Measurements from ENCODE around the gene TMEM121B. TPM values are rescaled to one million over a fixed set of nuclear protein-coding genes. Genes with fewer than 3 reads are reported as not detected.
"Not testable (repeated sequence)": the region's sequence is repeated elsewhere in the genome, so short reads cannot be mapped to it uniquely, and the experiment has no call there.

Gene TMEM121B
- total and polyA plus RNA-seq, 4 donors: 0.06 to 0.17 (median 0.10) TPM

- DNase-seq (ENCODE audit: low spot score): no peak
- Histone ChIP-seq H3K4me1 (ENCODE audit: control insufficient read depth in 4 of 4, insufficient read depth in 4 of 4, low read length in 3 of 4) (peaks cover 20 to 31% (median 23%) of the 10 kb centered on the region in 4 donors), H3K4me3 (ENCODE audit: low read depth in 1 of 3, low read length in 3 of 3) (no peak overlapping the region), H3K36me3 (ENCODE audit: control insufficient read depth in 4 of 4, insufficient read depth in 3 of 4, low read depth in 1 of 4, low read length in 3 of 4) (peaks cover 5 to 11% (median 5%) of the 10 kb centered on the region in 4 donors), H3K9me3 (ENCODE audit: control insufficient read depth in 4 of 4, low read length in 3 of 4) (no peaks in the 10 kb centered on the region), H3K27me3 (ENCODE audit: control insufficient read depth in 4 of 4, insufficient read depth in 4 of 4, low read length in 3 of 4) (no peaks in the 10 kb centered on the region), H3K9ac (ENCODE audit: low read depth in 1 of 2, low read length in 2 of 2) (no peak overlapping the region), H3K27ac (ENCODE audit: low read depth in 1 of 2, low read length in 2 of 2) (no peak overlapping the region)
- 88% methylated on average over 9 of the region's 9 CpGs for WGBS
- TF ChIP-seq EGR1 (IDR thresholded peaks at IDR 0.05; ENCODE audit: low read depth in 2 of 2): no peak
- TF ChIP-seq GABPA (IDR thresholded peaks at IDR 0.05 in 1 of 2, conservative IDR thresholded peaks at IDR 0.05 in 1 of 2): no peak
- TF ChIP-seq NR2F2 (IDR thresholded peaks at IDR 0.05): no peak
- no peak for TF ChIP-seq YY1 (IDR thresholded peaks at IDR 0.05)
- no peak for TF ChIP-seq HNF4G (IDR thresholded peaks at IDR 0.05)
- no peak for TF ChIP-seq FOXA1 (IDR thresholded peaks at IDR 0.05)
- TF ChIP-seq RAD21 (IDR thresholded peaks at IDR 0.05): no peak
- no peak for TF ChIP-seq TAF1 (conservative IDR thresholded peaks at IDR 0.05)
- no peak for TF ChIP-seq FOXA2 (IDR thresholded peaks at IDR 0.05)
- TF ChIP-seq, protein P1, sequence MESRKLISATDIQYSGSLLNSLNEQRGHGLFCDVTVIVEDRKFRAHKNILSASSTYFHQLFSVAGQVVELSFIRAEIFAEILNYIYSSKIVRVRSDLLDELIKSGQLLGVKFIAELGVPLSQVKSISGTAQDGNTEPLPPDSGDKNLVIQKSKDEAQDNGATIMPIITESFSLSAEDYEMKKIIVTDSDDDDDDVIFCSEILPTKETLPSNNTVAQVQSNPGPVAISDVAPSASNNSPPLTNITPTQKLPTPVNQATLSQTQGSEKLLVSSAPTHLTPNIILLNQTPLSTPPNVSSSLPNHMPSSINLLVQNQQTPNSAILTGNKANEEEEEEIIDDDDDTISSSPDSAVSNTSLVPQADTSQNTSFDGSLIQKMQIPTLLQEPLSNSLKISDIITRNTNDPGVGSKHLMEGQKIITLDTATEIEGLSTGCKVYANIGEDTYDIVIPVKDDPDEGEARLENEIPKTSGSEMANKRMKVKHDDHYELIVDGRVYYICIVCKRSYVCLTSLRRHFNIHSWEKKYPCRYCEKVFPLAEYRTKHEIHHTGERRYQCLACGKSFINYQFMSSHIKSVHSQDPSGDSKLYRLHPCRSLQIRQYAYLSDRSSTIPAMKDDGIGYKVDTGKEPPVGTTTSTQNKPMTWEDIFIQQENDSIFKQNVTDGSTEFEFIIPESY (IDR thresholded peaks at IDR 0.05): no peak
- TF ChIP-seq, protein P2, sequence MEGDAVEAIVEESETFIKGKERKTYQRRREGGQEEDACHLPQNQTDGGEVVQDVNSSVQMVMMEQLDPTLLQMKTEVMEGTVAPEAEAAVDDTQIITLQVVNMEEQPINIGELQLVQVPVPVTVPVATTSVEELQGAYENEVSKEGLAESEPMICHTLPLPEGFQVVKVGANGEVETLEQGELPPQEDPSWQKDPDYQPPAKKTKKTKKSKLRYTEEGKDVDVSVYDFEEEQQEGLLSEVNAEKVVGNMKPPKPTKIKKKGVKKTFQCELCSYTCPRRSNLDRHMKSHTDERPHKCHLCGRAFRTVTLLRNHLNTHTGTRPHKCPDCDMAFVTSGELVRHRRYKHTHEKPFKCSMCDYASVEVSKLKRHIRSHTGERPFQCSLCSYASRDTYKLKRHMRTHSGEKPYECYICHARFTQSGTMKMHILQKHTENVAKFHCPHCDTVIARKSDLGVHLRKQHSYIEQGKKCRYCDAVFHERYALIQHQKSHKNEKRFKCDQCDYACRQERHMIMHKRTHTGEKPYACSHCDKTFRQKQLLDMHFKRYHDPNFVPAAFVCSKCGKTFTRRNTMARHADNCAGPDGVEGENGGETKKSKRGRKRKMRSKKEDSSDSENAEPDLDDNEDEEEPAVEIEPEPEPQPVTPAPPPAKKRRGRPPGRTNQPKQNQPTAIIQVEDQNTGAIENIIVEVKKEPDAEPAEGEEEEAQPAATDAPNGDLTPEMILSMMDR (IDR thresholded peaks at IDR 0.05; ENCODE audit: low read depth, low read length, missing input control): no peak
- no peak for TF ChIP-seq HNF4A (conservative IDR thresholded peaks at IDR 0.05)
- TF ChIP-seq REST (IDR thresholded peaks at IDR 0.05): no peak
- TF ChIP-seq MAX (IDR thresholded peaks at IDR 0.05): no peak
- TF ChIP-seq JUND (IDR thresholded peaks at IDR 0.05): no peak
- no peak for TF ChIP-seq RXRA (IDR thresholded peaks at IDR 0.05)
- TF ChIP-seq, protein P3, sequence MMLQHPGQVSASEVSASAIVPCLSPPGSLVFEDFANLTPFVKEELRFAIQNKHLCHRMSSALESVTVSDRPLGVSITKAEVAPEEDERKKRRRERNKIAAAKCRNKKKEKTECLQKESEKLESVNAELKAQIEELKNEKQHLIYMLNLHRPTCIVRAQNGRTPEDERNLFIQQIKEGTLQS (IDR thresholded peaks at IDR 0.05): no peak
- no peak for TF ChIP-seq SP1 (IDR thresholded peaks at IDR 0.05)
Measured at GRCh38 chr22:17149076-17149815, 28.1 kb upstream of the TMEM121B start.

- peaks cover 5 to 25% (median 19%) of the 10 kb centered on the region in 4 donors for H3K36me3 ChIP-seq (ENCODE audit: control insufficient read depth in 4 of 4, insufficient read depth in 3 of 4, low read depth in 1 of 4, low read length in 3 of 4)
Measured at GRCh38 chr22:17147458-17147857, 26.3 kb upstream of the TMEM121B start.

More at GRCh38 chr22:17147458-17147857, 26.3 kb upstream of the TMEM121B start:
- not testable (repeated sequence) for DNase-seq (ENCODE audit: low spot score); H3K27ac ChIP-seq (ENCODE audit: low read depth in 1 of 2, low read length in 2 of 2); H3K9me3 ChIP-seq (ENCODE audit: control insufficient read depth in 4 of 4, low read length in 3 of 4); H3K9ac ChIP-seq (ENCODE audit: low read depth in 1 of 2, low read length in 2 of 2); H3K27me3 ChIP-seq (ENCODE audit: control insufficient read depth in 4 of 4, insufficient read depth in 4 of 4, low read length in 3 of 4); H3K4me3 ChIP-seq (ENCODE audit: low read depth in 1 of 3, low read length in 3 of 3)
- 94% methylated on average over 30 of the region's 30 CpGs for WGBS
- peaks cover 16 to 27% (median 20%) of the 10 kb centered on the region in 4 donors for H3K4me1 ChIP-seq (ENCODE audit: control insufficient read depth in 4 of 4, insufficient read depth in 4 of 4, low read length in 3 of 4)

All from liver (tissue), 9 donors.